NCI-H146 treated with DMSO at 0.1 percent for 48 hours (cell line): ENCODE measurements around the gene SPRR1A.

ENCODE experiments used
- DNase-seq: peaks from one replicate; lab custom pipeline; 2025; ENCODE audit not compliant: unreplicated experiment; lab: John Stamatoyannopoulos, UW

Gene SPRR1A

GRCh38 chr1:152983743-152984142 is at the start of gene SPRR1A:
Gene SPRR1A (plus strand): TSS chr1:152984081. CDS start chr1:152985231, 1,150 bp downstream.
- DNase-seq, result no peak

GRCh38 chr1:152940614-152941013 is 43.3 kb upstream of the SPRR1A start:
- no peak for DNase-seq

- no peak for DNase-seq
These were observed 42.7 kb upstream of the SPRR1A start for GRCh38 chr1:152941037-152941711.

GRCh38 chr1:152942161-152942560 is 41.7 kb upstream of the SPRR1A start:
- no peak for DNase-seq

- no peak for DNase-seq
These were observed 37.6 kb upstream of the SPRR1A start for GRCh38 chr1:152946248-152946647.

- DNase-seq, result no peak
These were observed 37.1 kb upstream of the SPRR1A start, which contains the start of gene SPRR5 for GRCh38 chr1:152946651-152947256. Gene SPRR5 (plus strand): TSS chr1:152947206. CDS start chr1:152948555, 1,349 bp downstream.

- DNase-seq, result no peak
These were observed 32.2 kb upstream of the SPRR1A start for GRCh38 chr1:152951711-152952110.

GRCh38 chr1:152953761-152954160 is 30.1 kb upstream of the SPRR1A start:
- DNase-seq, result no peak

GRCh38 chr1:152954436-152954835 is 29.4 kb upstream of the SPRR1A start:
- DNase-seq, result no peak

GRCh38 chr1:152957561-152957960 is 26.3 kb upstream of the SPRR1A start:
- no peak for DNase-seq

GRCh38 chr1:152959273-152959672 is 24.6 kb upstream of the SPRR1A start:
- DNase-seq, result no peak

GRCh38 chr1:152959801-152960451 is 24.0 kb upstream of the SPRR1A start:
- no peak for DNase-seq

- no peak for DNase-seq
These were observed 23.3 kb upstream of the SPRR1A start for GRCh38 chr1:152960452-152961044.

- DNase-seq, result no peak
These were observed 22.5 kb upstream of the SPRR1A start for GRCh38 chr1:152961226-152961891.

- no peak for DNase-seq
These were observed 20.9 kb upstream of the SPRR1A start for GRCh38 chr1:152962876-152963415.

GRCh38 chr1:152964536-152964935 is 19.3 kb upstream of the SPRR1A start:
- no peak for DNase-seq

- DNase-seq, result no peak
These were observed 18.0 kb upstream of the SPRR1A start for GRCh38 chr1:152965853-152966252.

GRCh38 chr1:152967201-152967600 is 16.7 kb upstream of the SPRR1A start:
- no peak for DNase-seq

GRCh38 chr1:152968248-152968647 is 15.6 kb upstream of the SPRR1A start:
- no peak for DNase-seq

- DNase-seq, result no peak
These were observed 14.8 kb upstream of the SPRR1A start for GRCh38 chr1:152969036-152969435.

- no peak for DNase-seq
These were observed 13.4 kb upstream of the SPRR1A start, which contains the start of gene SPRR4 for GRCh38 chr1:152970495-152970894. Gene SPRR4 (plus strand): TSS chr1:152970648. CDS start chr1:152971891, 1,243 bp downstream.
